ENCODE results near the gene RB1. TPM values are rescaled to one million over a fixed set of nuclear protein-coding genes. Genes with fewer than 3 reads are reported as not detected.

Gene RB1
- polyA plus RNA-seq, 3 donors = 47.7 to 51.6 (median 48.3) TPM

GRCh38 chr13:48518083-48518482 is 214.5 kb downstream of the RB1 start:
- DNase-seq (ENCODE audit: low read depth in 3 of 3, low spot score in 2 of 3) = no peak

GRCh38 chr13:48526286-48526685 is 222.7 kb downstream of the RB1 start:
- no peak for DNase-seq (ENCODE audit: low read depth in 3 of 3, low spot score in 2 of 3)

- no peak for DNase-seq (ENCODE audit: low read depth in 3 of 3, low spot score in 2 of 3)
Measured at GRCh38 chr13:48527955-48528354, 224.4 kb downstream of the RB1 start.

DNA sequence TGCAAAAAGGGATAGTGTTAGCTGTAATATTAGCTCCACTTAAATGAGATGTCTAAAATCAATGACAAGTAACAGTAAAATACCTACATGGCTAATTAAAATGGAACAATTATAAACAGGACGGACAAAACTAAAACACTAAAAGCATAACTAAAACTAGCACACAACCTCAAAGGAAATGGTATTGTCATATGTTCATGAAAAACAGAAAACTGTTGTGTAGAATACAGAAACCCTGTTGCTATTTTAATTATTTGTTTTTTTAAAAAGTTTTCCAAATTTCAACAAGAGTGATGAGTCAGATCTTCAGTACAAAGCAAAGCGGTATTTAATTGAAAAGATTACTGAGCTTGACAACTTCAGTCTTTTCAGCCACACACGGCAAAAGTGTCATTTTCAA is 225.2 kb downstream of the RB1 start:
- DNase-seq (ENCODE audit: low read depth in 3 of 3, low spot score in 2 of 3) = no peak

- no peak for DNase-seq (ENCODE audit: low read depth in 3 of 3, low spot score in 2 of 3)
Measured at GRCh38 chr13:48530833-48531232, 227.3 kb downstream of the RB1 start.

Other genes with a start within 250 kb of the RB1 start
- 100 to 1,000 TPM in 2 of 3 donors, 10 to 100 TPM in 1; 99.3 to 110 (median 107) TPM for gene MED4, start 208.6 kb upstream of the RB1 start, polyA plus RNA-seq (ENCODE audit: insufficient read length in 3 of 3)
- 1,000 to 10,000 TPM; 1,693 to 1,780 (median 1,762) TPM for gene ITM2B, start 70.5 kb upstream of the RB1 start, polyA plus RNA-seq (ENCODE audit: insufficient read length in 3 of 3)
- 10 to 100 TPM; 47.9 to 56.0 (median 54.6) TPM for gene LPAR6, start 109.4 kb downstream of the RB1 start, polyA plus RNA-seq (ENCODE audit: insufficient read length in 3 of 3)
- gene RCBTB2, start 229.3 kb downstream of the RB1 start, polyA plus RNA-seq (ENCODE audit: insufficient read length in 3 of 3) = 10 to 100 TPM; 54.9 to 60.6 (median 58.6) TPM